HG02623 (cell line): ENCODE data around the gene FAM234B.

Source experiments
- ATAC-seq: cut with Tn5 transposase; IDR thresholded peaks from one replicate; pipeline ENCODE4 v1.9.1; 2021; ENCODE audit warnings: moderate library complexity; ENCODE audit not compliant: unreplicated experiment

The FAM234B gene

GRCh38 chr12:13114251-13115052 lies 70.3 kb downstream of the FAM234B start:
- ATAC-seq: no peak

- ATAC-seq: no peak
These were observed 72.1 kb downstream of the FAM234B start for GRCh38 chr12:13116259-13116658.

- no peak for ATAC-seq
These were observed 72.8 kb downstream of the FAM234B start for GRCh38 chr12:13117029-13117428.

GRCh38 chr12:13119826-13120225 lies 75.6 kb downstream of the FAM234B start:
- no peak for ATAC-seq

GRCh38 chr12:13120413-13120812 lies 76.2 kb downstream of the FAM234B start:
- no peak for ATAC-seq

GRCh38 chr12:13121568-13121967 lies 77.4 kb downstream of the FAM234B start:
- no peak for ATAC-seq

GRCh38 chr12:13124656-13125505 lies 80.7 kb downstream of the FAM234B start:
- no peak for ATAC-seq

- ATAC-seq: no peak
These were observed 81.8 kb downstream of the FAM234B start for GRCh38 chr12:13125996-13126395.

GRCh38 chr12:13126494-13126893 lies 82.3 kb downstream of the FAM234B start:
- no peak for ATAC-seq

GRCh38 chr12:13127444-13127843 lies 83.3 kb downstream of the FAM234B start:
- ATAC-seq: no peak

- no peak for ATAC-seq
These were observed 84.2 kb downstream of the FAM234B start for GRCh38 chr12:13128291-13128965.

- no peak for ATAC-seq
These were observed 86.8 kb downstream of the FAM234B start for GRCh38 chr12:13130981-13131380.
